ENCODE measurements around the gene FKBP8. TPM values are rescaled to one million over a fixed set of nuclear protein-coding genes. Genes with fewer than 3 reads are reported as not detected.

FKBP8 gene
- total RNA-seq, 2 donors from 2014 or later, result 235 to 247 TPM

DNA sequence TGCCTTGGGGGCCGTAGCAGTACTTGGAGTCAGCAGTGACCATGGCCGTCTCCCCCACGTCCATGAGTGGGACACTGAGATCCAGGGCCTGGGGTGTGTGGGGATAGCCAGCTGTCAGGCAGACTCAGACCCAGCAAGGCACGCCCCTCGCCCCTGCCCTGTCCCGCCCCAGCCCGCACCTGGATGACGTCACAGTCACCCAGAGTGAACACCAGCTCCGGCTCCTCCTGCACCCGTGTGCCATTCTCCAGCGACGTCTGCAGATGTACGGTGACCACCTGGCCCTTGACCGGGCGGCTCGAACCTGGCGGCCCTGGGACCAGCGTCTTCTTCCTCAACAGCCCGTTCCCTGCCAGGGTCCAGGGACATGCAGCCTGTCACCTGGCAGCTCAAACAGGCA is 4.0 kb downstream of the FKBP8 start:
- WGBS, 2 donors, result 96 to 97% methylated on average over 13 to 17 of the region's 19 CpGs
- no peaks in the 10 kb centered on the region for H3K9me3 ChIP-seq
- TF ChIP-seq, protein P1, sequence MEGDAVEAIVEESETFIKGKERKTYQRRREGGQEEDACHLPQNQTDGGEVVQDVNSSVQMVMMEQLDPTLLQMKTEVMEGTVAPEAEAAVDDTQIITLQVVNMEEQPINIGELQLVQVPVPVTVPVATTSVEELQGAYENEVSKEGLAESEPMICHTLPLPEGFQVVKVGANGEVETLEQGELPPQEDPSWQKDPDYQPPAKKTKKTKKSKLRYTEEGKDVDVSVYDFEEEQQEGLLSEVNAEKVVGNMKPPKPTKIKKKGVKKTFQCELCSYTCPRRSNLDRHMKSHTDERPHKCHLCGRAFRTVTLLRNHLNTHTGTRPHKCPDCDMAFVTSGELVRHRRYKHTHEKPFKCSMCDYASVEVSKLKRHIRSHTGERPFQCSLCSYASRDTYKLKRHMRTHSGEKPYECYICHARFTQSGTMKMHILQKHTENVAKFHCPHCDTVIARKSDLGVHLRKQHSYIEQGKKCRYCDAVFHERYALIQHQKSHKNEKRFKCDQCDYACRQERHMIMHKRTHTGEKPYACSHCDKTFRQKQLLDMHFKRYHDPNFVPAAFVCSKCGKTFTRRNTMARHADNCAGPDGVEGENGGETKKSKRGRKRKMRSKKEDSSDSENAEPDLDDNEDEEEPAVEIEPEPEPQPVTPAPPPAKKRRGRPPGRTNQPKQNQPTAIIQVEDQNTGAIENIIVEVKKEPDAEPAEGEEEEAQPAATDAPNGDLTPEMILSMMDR (IDR thresholded peaks at IDR 0.05), result no peak
- no peak for TF ChIP-seq POLR2A (IDR thresholded peaks at IDR 0.05)
- ATAC-seq (no peak), DNase-seq (no peak)
- H3K27ac ChIP-seq, result no peak overlapping the region
- no peak overlapping the region for H3K4me3 ChIP-seq
- no peaks in the 10 kb centered on the region for H3K27me3 ChIP-seq
- peaks cover 16% of the 10 kb centered on the region for H3K4me1 ChIP-seq
- peaks cover 0 to 6% of the 10 kb centered on the region in 2 donors for H3K36me3 ChIP-seq (replicated peaks in 1 of 2; ENCODE audit: insufficient read depth in 1 of 2, low read depth in 2 of 2)
- intact Hi-C loops (cut with DNase I), result no loop called here

DNA sequence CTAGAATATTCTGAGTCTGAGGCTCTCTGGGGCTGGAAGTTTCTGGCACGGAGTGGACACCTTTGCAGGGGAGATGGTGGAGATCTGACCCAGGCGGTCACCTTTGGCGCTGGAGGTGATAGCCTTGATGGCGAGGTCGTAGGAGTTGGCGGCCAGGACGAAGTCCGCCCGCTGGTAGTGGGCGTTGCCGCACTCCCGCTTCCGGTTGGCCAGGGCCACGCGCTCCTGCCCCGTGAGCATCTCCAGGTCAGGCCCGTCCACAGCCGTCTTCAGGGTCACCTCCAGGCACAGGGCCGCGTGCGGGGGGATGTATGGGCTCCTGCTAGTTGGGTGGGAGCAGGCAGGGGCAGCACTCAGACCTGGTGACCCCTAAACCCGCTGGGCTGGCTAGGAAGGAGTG is 5.3 kb downstream of the FKBP8 start:
- peaks cover 0 to 6% of the 10 kb centered on the region in 2 donors for H3K36me3 ChIP-seq (replicated peaks in 1 of 2; ENCODE audit: insufficient read depth in 1 of 2, low read depth in 2 of 2)

DNA sequence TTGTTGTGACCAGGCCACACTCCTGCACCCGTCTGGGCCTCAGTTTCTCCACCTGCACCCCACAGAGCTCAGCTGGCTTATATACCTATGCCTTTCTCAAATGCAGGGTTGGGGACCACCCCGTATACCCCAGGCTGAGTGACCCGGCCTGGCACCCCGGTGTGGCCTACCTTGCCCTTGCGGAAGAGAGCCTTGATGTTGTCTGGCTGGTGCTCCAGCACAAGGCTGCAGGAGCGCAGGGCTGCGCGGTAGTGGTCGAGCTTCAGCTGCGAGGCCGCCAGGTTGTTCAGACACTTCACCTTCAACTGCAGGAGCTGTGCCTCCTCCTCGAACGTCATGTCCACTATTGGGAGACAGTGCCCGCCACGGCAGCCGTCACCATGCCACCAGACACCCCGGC is 5.9 kb downstream of the FKBP8 start:
- Histone ChIP-seq H3K4me1 (peaks cover 8% of the 10 kb centered on the region), H3K4me3 (no peak overlapping the region), H3K27ac (no peak overlapping the region), H3K27me3 (no peaks in the 10 kb centered on the region), H3K36me3 (replicated peaks in 1 of 2; ENCODE audit: insufficient read depth in 1 of 2, low read depth in 2 of 2) (peaks cover 0 to 10% of the 10 kb centered on the region in 2 donors), H3K9me3 (no peaks in the 10 kb centered on the region)
- DNase-seq (no peak), ATAC-seq (no peak)
- 80 to 96% methylated on average over 1 to 17 of the region's 17 CpGs for WGBS, 2 donors
- intact Hi-C loops (cut with DNase I), result no loop called here
- TF ChIP-seq, protein P1 (IDR thresholded peaks at IDR 0.05), result no peak
- TF ChIP-seq POLR2A (IDR thresholded peaks at IDR 0.05), result no peak

More for the DNA sequence above, 5.3 kb downstream of the FKBP8 start:
- no peaks in the 10 kb centered on the region for H3K27me3 ChIP-seq
- intact Hi-C loops (cut with DNase I), result no loop called here
- TF ChIP-seq POLR2A (IDR thresholded peaks at IDR 0.05), result no peak
- TF ChIP-seq, protein P1 (IDR thresholded peaks at IDR 0.05), result no peak
- ATAC-seq (no peak), DNase-seq (no peak)
- H3K4me3 ChIP-seq, result no peak overlapping the region
- 91 to 97% methylated on average over 13 to 17 of the region's 22 CpGs for WGBS, 2 donors
- H3K27ac ChIP-seq, result no peak overlapping the region
- peaks cover 10% of the 10 kb centered on the region for H3K4me1 ChIP-seq
- no peaks in the 10 kb centered on the region for H3K9me3 ChIP-seq

GRCh38 chr19:18536475-18536874 is 6.9 kb downstream of the FKBP8 start:
- Histone ChIP-seq H3K9me3 (no peaks in the 10 kb centered on the region), H3K4me3 (no peak overlapping the region), H3K27ac (no peak overlapping the region), H3K4me1 (no peaks in the 10 kb centered on the region), H3K36me3 (replicated peaks in 1 of 2; ENCODE audit: insufficient read depth in 1 of 2, low read depth in 2 of 2) (peaks cover 0 to 13% of the 10 kb centered on the region in 2 donors), H3K27me3 (no peaks in the 10 kb centered on the region)
- ATAC-seq, result no peak
- TF ChIP-seq POLR2A (IDR thresholded peaks at IDR 0.05), result no peak
- TF ChIP-seq, protein P1 (IDR thresholded peaks at IDR 0.05), result no peak
- DNase-seq, result no peak
- 94 to 95% methylated on average over 10 of the region's 10 CpGs for WGBS, 2 donors
- intact Hi-C loops (cut with DNase I), result no loop called here

DNA sequence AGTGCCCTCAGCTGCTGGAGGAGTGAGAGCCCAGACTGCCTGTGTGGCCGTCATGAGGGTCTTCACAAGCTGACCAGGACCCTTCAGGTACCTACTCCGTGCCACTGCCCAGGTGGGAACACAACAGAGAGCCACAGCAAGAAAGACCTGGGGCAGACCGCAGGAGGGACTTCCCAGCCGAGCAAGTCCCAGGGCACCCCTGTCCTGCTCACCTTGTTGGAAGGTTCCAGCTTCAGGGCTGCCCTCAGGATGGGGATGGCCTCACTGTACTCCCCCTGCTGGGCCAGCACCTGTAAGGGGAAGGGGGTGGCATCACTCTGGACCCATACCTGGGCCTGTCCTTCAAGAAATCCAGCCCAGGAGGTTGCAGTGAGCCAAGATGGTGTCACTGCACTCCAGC is 10.3 kb downstream of the FKBP8 start:
- ATAC-seq (no peak), DNase-seq (no peak)
- no peaks in the 10 kb centered on the region for H3K27me3 ChIP-seq
- intact Hi-C loops (cut with DNase I), result no loop called here
- H3K9me3 ChIP-seq, result no peaks in the 10 kb centered on the region
- no peak overlapping the region for H3K4me3 ChIP-seq
- TF ChIP-seq, protein P1 (IDR thresholded peaks at IDR 0.05), result no peak
- TF ChIP-seq POLR2A (IDR thresholded peaks at IDR 0.05), result no peak
- peaks cover 0 to 13% of the 10 kb centered on the region in 2 donors for H3K36me3 ChIP-seq (replicated peaks in 1 of 2; ENCODE audit: insufficient read depth in 1 of 2, low read depth in 2 of 2)
- 100% methylated on average over 4 of the region's 4 CpGs; no CpG with 5 or more reads in 1 of the 2 donors for WGBS, 2 donors
- H3K27ac ChIP-seq, result no peak overlapping the region
- no peaks in the 10 kb centered on the region for H3K4me1 ChIP-seq
